Mucosa of rectum (tissue), 2 donors: ENCODE results near the gene CC2D1B.

Experiments
- H3K27ac ChIP-seq, 2 donors: one replicate each; pipeline ENCODE4 v1.7.0; 2013; ENCODE audit warnings: inconsistent platforms in 2 of 2, low read depth in 2 of 2, low read length in 2 of 2
- H3K27me3 ChIP-seq, 2 donors: one replicate each; pipeline ENCODE4 v1.7.0; 2013; ENCODE audit warnings: low read length in 2 of 2; ENCODE audit not compliant: control insufficient read depth in 2 of 2, insufficient read depth in 2 of 2
- H3K36me3 ChIP-seq, 2 donors: one replicate each; pipeline ENCODE4 v1.7.0; 2013; ENCODE audit warnings: low read length in 2 of 2; ENCODE audit not compliant: control insufficient read depth in 2 of 2, insufficient read depth in 2 of 2
- H3K4me1 ChIP-seq, 2 donors: one replicate each; pipeline ENCODE4 v1.7.0; 2013; ENCODE audit warnings: low read length in 2 of 2, mild to moderate bottlenecking in 1 of 2; ENCODE audit not compliant: control insufficient read depth in 2 of 2, insufficient read depth in 2 of 2
- H3K4me3 ChIP-seq, 2 donors: one replicate each; pipeline ENCODE4 v1.7.0; 2013; ENCODE audit warnings: low read length in 2 of 2
- H3K9ac ChIP-seq, 2 donors: one replicate each; pipeline ENCODE4 v1.7.0; 2013; ENCODE audit warnings: low read length in 2 of 2, low read depth in 1 of 2, mild to moderate bottlenecking in 1 of 2
- H3K9me3 ChIP-seq, 2 donors: one replicate each; pipeline ENCODE4 v1.7.0; 2013; ENCODE audit warnings: low read length in 2 of 2; ENCODE audit not compliant: control insufficient read depth in 2 of 2
- donor health status: healthy.
- donor health status: Normal muscosa, but diverticular disease.

CC2D1B gene

GRCh38 chr1:52360595-52360968, 5.4 kb downstream of the CC2D1B start:
- no peak overlapping the region for H3K27ac ChIP-seq
- no peak overlapping the region for H3K4me3 ChIP-seq
- no peaks in the 10 kb centered on the region for H3K27me3 ChIP-seq
- H3K4me1 ChIP-seq = peaks cover 9 to 10% of the 10 kb centered on the region in 2 donors
- peaks cover 58 to 69% of the 10 kb centered on the region in 2 donors for H3K36me3 ChIP-seq
- H3K9me3 ChIP-seq = no peaks in the 10 kb centered on the region
- no peak overlapping the region for H3K9ac ChIP-seq

- H3K27ac ChIP-seq = no peak overlapping the region
- peaks cover 64 to 75% of the 10 kb centered on the region in 2 donors for H3K36me3 ChIP-seq
- H3K27me3 ChIP-seq = no peaks in the 10 kb centered on the region
- H3K9ac ChIP-seq = no peak overlapping the region
- H3K9me3 ChIP-seq = no peaks in the 10 kb centered on the region
- no peak overlapping the region for H3K4me3 ChIP-seq
- peaks cover 6% of the 10 kb centered on the region in 2 donors for H3K4me1 ChIP-seq
Observed at GRCh38 chr1:52359676-52360594, 6.1 kb downstream of the CC2D1B start.

- no peaks in the 10 kb centered on the region for H3K27me3 ChIP-seq
- H3K4me1 ChIP-seq = no peaks in the 10 kb centered on the region
- H3K4me3 ChIP-seq = no peak overlapping the region
- no peak overlapping the region for H3K27ac ChIP-seq
- no peaks in the 10 kb centered on the region for H3K9me3 ChIP-seq
- H3K36me3 ChIP-seq = peaks cover 74 to 85% of the 10 kb centered on the region in 2 donors
- no peak overlapping the region for H3K9ac ChIP-seq
Observed at GRCh38 chr1:52358851-52359497, 7.0 kb downstream of the CC2D1B start.

- H3K9ac ChIP-seq = no peak overlapping the region
- H3K4me1 ChIP-seq = no peaks in the 10 kb centered on the region
- no peaks in the 10 kb centered on the region for H3K9me3 ChIP-seq
- no peaks in the 10 kb centered on the region for H3K27me3 ChIP-seq
- peaks cover 87 to 98% of the 10 kb centered on the region in 2 donors for H3K36me3 ChIP-seq
- H3K27ac ChIP-seq = no peak overlapping the region
- H3K4me3 ChIP-seq = no peak overlapping the region
Observed at GRCh38 chr1:52357397-52357796, 8.6 kb downstream of the CC2D1B start.

GRCh38 chr1:52356818-52357355, 9.1 kb downstream of the CC2D1B start:
- Histone ChIP-seq H3K9me3 (no peaks in the 10 kb centered on the region), H3K4me3 (no peak overlapping the region), H3K27me3 (no peaks in the 10 kb centered on the region), H3K36me3 (peaks cover 84 to 94% of the 10 kb centered on the region in 2 donors), H3K27ac (no peak overlapping the region), H3K4me1 (no peaks in the 10 kb centered on the region), H3K9ac (no peak overlapping the region)

DNA sequence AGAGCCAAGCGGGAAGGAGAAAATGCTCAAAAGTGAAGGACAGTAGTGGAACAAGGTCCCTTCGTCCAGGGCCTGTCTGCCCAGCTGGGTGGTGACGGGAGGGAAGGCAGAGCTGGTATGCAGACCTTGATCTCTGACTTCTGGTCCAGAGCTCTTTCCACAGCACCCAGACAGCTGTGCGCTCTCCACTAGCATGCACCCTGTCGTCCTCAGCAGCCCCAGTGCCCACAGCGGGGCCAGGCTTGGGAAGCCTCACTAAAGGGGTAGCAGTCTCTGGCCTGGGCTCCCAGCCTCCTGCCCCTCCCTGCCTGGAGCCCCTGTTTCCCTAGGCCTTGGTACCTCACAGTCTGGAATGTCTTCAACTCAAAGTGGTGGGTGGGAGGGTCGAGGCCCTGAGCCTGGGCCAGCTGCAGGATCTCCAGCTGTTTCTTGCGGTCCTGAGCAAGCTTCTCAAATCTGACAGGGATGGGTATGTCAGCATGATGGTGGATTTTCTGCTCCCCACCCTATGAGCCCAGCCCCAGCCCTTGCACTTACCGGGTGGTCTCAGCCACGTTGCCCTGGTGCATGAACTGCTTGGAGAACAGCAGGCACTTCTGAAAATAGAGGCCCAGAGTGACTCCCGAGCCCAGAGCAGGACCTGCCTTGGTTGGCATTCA, 10.0 kb downstream of the CC2D1B start:
- Histone ChIP-seq H3K36me3 (peaks cover 82 to 86% of the 10 kb centered on the region in 2 donors), H3K27ac (no peak overlapping the region), H3K9me3 (no peaks in the 10 kb centered on the region), H3K27me3 (no peaks in the 10 kb centered on the region), H3K4me1 (no peaks in the 10 kb centered on the region), H3K4me3 (no peak overlapping the region), H3K9ac (no peak overlapping the region)

GRCh38 chr1:52355436-52355835, 10.6 kb downstream of the CC2D1B start:
- H3K36me3 ChIP-seq = peaks cover 79 to 81% of the 10 kb centered on the region in 2 donors
- H3K9ac ChIP-seq = no peak overlapping the region
- no peaks in the 10 kb centered on the region for H3K4me1 ChIP-seq
- no peak overlapping the region for H3K27ac ChIP-seq
- H3K9me3 ChIP-seq = no peaks in the 10 kb centered on the region
- no peak overlapping the region for H3K4me3 ChIP-seq
- H3K27me3 ChIP-seq = no peaks in the 10 kb centered on the region

DNA sequence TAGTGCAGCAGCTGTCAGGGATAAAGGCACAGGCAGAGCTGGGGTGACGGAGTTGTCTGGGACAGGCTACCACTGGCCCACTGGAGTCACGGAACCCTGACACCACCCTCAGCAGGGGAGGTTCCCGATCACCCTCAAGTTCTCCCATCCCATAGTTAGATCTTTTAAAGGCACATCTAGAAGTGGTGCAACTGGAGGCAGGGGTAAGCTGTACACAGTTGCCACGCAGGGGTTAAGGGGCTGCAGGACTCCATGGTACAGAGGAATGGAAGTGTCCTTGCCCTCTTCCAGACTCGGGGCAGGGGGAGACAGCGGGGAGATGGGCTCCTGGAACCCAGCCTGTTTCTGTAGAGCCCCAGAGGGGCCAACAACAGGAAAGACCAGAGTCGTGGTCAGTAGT, 13.3 kb downstream of the CC2D1B start:
- H3K9ac ChIP-seq = no peak overlapping the region

DNA sequence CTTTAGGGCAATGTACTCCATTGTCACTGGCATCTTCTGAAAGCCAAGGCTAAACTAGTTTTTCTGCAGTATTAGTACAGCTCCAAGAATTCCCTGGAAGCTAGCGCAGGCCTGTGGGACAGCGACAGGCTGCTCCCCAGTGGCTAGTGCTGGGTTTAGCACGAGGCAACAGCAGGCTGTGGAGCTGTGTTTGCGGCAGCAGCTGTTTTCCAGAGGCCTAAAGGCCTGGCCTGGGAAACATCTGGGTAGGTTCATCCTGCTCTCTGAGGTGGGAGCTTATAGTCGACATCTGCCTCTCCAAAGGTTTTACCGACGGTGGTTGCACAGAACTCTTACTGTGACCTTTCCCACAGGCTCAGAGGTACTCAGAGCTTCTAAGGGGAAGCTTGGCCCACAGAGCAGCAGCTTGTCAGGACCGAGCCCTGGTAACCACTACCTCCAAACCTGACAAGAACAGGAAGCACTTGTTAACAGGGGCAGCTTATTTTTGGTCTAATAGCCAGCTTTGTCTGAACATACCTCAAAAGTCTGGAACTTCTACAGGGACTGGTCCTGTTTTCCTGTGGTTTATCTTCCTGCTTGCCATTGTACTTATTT, 17.2 kb downstream of the CC2D1B start:
- Histone ChIP-seq H3K9ac (no peak overlapping the region), H3K4me1 (no peaks in the 10 kb centered on the region), H3K27me3 (no peaks in the 10 kb centered on the region), H3K9me3 (no peaks in the 10 kb centered on the region), H3K36me3 (peaks cover 18 to 21% of the 10 kb centered on the region in 2 donors), H3K4me3 (no peak overlapping the region), H3K27ac (no peak overlapping the region)

More for the DNA sequence above, 13.3 kb downstream of the CC2D1B start:
- H3K36me3 ChIP-seq = peaks cover 54 to 57% of the 10 kb centered on the region in 2 donors
- H3K4me1 ChIP-seq = no peaks in the 10 kb centered on the region
- no peak overlapping the region for H3K27ac ChIP-seq
- H3K27me3 ChIP-seq = no peaks in the 10 kb centered on the region
- no peaks in the 10 kb centered on the region for H3K9me3 ChIP-seq
- H3K4me3 ChIP-seq = no peak overlapping the region
